Right lobe of liver (tissue), 6 donors: ENCODE measurements around the gene PDCD1. TPM values are rescaled to one million over a fixed set of nuclear protein-coding genes. Genes with fewer than 3 reads are reported as not detected.
A peak's percentile ranks its signal among the peaks of the same experiment; 100 is the strongest.

Source experiments
- ATAC-seq, 4 donors: fragments of 200-7000 bp; cut with Tn5 transposase; one replicate each; pipeline ENCODE4 v1.9.1; 2020; ENCODE audit warnings: mild to moderate bottlenecking in 4 of 4, moderate library complexity in 4 of 4
- DNase-seq, 3 donors: peaks; one replicate each; pipeline ENCODE4 v3.0.0-alpha.2; 2020
- H3K27ac ChIP-seq, 3 donors: fragments of 200-600 bp; one replicate each; pipeline ENCODE4 v1.8.0; 2022
- H3K27me3 ChIP-seq, 2 donors: fragments of 200-600 bp; one replicate each; pipeline ENCODE4 v1.8.0; 2022
- H3K36me3 ChIP-seq, 4 donors: fragments of 200-600 bp; sonication (generic) in 1 of 4; one replicate each; pipeline versions ENCODE4 v1.5.1 to v1.8.0; 2017 to 2022; ENCODE audit warnings: control low read depth in 1 of 4
- H3K4me1 ChIP-seq, 4 donors: fragments of 200-600 bp; sonication (generic) in 1 of 4; one replicate each; pipeline versions ENCODE4 v1.5.1 to v1.8.0; 2017 to 2022; ENCODE audit warnings: control low read depth in 1 of 4
- H3K4me3 ChIP-seq, 3 donors: fragments of 200-600 bp; one replicate each; pipeline ENCODE4 v1.8.0; 2022
- H3K9me3 ChIP-seq, 4 donors: fragments of 200-600 bp; sonication (generic) in 1 of 4; one replicate each; pipeline versions ENCODE4 v1.5.1 to v1.8.0; 2017 to 2022; ENCODE audit warnings: control low read depth in 1 of 4
- POLR2A ChIP-seq: fragments of 450-650 bp; IDR thresholded peaks from one replicate; pipeline ENCODE4 v1.6.1; 2017; ENCODE audit warnings: antibody characterized with exemption, mild to moderate bottlenecking
- WGBS: methylation state at CpG from one replicate; pipeline ENCODE4 v1.1.6; 2018; ENCODE audit warnings: low coverage, low lambda C conversion rate; ENCODE audit not compliant: insufficient coverage; ENCODE audit errors: missing lambda C conversion rate; 5-methylcytosine and 5-hydroxymethylcytosine counted together
- intact Hi-C, 2 donors: fragments of 100-400 bp; cut with DNase I; formaldehyde crosslinking; loops; one replicate each; pipeline versions ENCODE4 v1.11.2 to v1.14.1; 2022
- total RNA-seq, 6 experiments: library from RNA; depleted of rRNA in 2 of 6; stranded (reverse); fragments of >200 nt in 2 of 6; fragmentation: NEBNext Ultra II Directional in 3 of 6; extraction: Animal tissue kit (Norgen Biotek cat#: 25700) in 3 of 6; gene quantifications; one replicate each; pipeline versions ENCODE4 v1.1.0 to v1.2.4, GENCODE V29; 2016 to 2023
- TF ChIP-seq, protein P1 (sequence below), 4 donors: fragments of 200-600 bp in 3 of 4; fragments of 450-650 bp in 1 of 4; IDR thresholded peaks; one replicate each; pipeline versions ENCODE4 v1.5.1 to v1.8.0; 2016 to 2022; ENCODE audit warnings: antibody characterized with exemption in 4 of 4, mild to moderate bottlenecking in 2 of 4
- donor health status: DM: no; HTN: yes; CAD: no.
- donor health status: DM: no; HTN: no; CAD: no.
- donor health status: DM: no; HTN: no; CAD: no.
- donor health status: DM: no; HTN: yes; CAD: no.
- donor health status: DM: no; HTN: yes; CAD: no.

PDCD1 gene
- total RNA-seq, 6 experiments from 2014 or later: 0.19 to 0.61 (median 0.20) TPM; not detected in 3

DNA sequence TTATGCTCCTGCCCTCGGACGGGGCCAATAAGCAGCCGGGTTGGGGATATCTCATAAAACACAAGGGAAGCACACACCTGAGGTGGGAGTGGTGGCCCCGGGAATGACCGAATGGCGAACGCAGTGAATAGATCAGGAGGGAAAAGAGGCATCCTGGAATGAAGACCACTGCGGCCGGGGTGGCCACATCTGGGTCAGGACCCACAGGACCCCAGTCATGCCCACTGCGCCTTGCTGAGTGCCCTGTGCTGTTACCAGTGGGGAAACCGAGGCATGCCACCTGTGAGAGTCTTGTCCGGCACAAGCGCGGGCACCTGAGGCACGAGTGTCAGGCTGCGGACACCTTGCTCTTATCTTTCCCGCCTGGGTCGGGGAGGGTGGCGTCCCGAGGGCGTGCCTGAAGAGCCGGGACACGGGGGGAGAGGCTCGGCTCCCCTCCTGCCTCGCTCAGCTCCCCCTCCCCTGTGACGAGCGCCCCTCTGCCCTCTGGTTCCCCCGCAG is 1.6 kb downstream of the PDCD1 start:
- H3K27me3 ChIP-seq: no peaks in the 10 kb centered on the region
- no peak for TF ChIP-seq POLR2A
- TF ChIP-seq, protein P1, sequence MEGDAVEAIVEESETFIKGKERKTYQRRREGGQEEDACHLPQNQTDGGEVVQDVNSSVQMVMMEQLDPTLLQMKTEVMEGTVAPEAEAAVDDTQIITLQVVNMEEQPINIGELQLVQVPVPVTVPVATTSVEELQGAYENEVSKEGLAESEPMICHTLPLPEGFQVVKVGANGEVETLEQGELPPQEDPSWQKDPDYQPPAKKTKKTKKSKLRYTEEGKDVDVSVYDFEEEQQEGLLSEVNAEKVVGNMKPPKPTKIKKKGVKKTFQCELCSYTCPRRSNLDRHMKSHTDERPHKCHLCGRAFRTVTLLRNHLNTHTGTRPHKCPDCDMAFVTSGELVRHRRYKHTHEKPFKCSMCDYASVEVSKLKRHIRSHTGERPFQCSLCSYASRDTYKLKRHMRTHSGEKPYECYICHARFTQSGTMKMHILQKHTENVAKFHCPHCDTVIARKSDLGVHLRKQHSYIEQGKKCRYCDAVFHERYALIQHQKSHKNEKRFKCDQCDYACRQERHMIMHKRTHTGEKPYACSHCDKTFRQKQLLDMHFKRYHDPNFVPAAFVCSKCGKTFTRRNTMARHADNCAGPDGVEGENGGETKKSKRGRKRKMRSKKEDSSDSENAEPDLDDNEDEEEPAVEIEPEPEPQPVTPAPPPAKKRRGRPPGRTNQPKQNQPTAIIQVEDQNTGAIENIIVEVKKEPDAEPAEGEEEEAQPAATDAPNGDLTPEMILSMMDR (IDR thresholded peaks at IDR 0.05): no peak
- no peak overlapping the region for H3K27ac ChIP-seq
- no peaks in the 10 kb centered on the region for H3K36me3 ChIP-seq
- intact Hi-C loops: no loop called here
- H3K4me3 ChIP-seq: no peak overlapping the region
- 81% methylated on average over 8 of the region's 28 CpGs for WGBS
- H3K9me3 ChIP-seq: no peaks in the 10 kb centered on the region
- ATAC-seq (no peak), DNase-seq (peak in 1 of 3 donors; percentile 46)
- H3K4me1 ChIP-seq: no peaks in the 10 kb centered on the region

DNA sequence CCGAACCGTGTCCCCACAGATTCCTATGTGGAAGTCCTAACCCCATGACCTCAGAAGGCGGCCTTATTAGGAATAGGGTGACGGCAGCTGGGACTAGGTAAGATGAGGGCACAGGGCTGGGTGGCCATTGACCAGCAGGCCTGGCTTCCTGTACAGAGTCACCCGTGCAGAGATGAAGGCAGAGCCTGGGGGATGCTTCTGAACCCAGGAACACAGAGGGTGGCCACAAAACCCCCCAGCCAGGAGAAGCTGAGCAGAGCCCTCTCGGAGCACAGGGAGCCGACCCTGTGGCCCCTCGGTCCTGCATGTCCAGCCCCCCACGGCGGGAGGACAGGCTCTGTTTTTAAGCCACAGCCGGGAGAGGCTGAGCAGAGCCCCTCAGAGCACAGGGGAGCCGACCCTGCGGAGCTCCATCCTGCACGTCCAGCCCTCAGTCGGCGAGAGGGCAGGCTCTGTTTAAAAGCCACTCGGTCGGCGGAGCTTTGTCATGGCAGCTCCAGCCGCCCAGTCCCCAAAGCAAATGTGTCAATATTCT is 2.7 kb downstream of the PDCD1 start:
- Histone ChIP-seq H3K9me3 (no peaks in the 10 kb centered on the region), H3K27me3 (no peaks in the 10 kb centered on the region), H3K4me1 (no peaks in the 10 kb centered on the region), H3K36me3 (no peaks in the 10 kb centered on the region), H3K27ac (no peak overlapping the region), H3K4me3 (no peak overlapping the region)
- DNase-seq: no peak
- TF ChIP-seq, protein P1 (IDR thresholded peaks at IDR 0.05): no peak
- TF ChIP-seq POLR2A: no peak
- WGBS: 84% methylated on average over 8 of the region's 20 CpGs
- intact Hi-C loops: no loop called here
- no peak for ATAC-seq

- Histone ChIP-seq H3K4me3 (no peak overlapping the region), H3K36me3 (no peaks in the 10 kb centered on the region), H3K27me3 (no peaks in the 10 kb centered on the region), H3K27ac (no peak overlapping the region), H3K9me3 (no peaks in the 10 kb centered on the region), H3K4me1 (no peaks in the 10 kb centered on the region)
- WGBS: 90% methylated on average over 8 of the region's 18 CpGs
- intact Hi-C loops: no loop called here
- ATAC-seq: no peak
- TF ChIP-seq, protein P1 (IDR thresholded peaks at IDR 0.05): no peak
- TF ChIP-seq POLR2A: no peak
- DNase-seq: peak in 1 of 3 donors; percentile 51
Observed at GRCh38 chr2:241855245-241855887, 3.3 kb downstream of the PDCD1 start.

DNA sequence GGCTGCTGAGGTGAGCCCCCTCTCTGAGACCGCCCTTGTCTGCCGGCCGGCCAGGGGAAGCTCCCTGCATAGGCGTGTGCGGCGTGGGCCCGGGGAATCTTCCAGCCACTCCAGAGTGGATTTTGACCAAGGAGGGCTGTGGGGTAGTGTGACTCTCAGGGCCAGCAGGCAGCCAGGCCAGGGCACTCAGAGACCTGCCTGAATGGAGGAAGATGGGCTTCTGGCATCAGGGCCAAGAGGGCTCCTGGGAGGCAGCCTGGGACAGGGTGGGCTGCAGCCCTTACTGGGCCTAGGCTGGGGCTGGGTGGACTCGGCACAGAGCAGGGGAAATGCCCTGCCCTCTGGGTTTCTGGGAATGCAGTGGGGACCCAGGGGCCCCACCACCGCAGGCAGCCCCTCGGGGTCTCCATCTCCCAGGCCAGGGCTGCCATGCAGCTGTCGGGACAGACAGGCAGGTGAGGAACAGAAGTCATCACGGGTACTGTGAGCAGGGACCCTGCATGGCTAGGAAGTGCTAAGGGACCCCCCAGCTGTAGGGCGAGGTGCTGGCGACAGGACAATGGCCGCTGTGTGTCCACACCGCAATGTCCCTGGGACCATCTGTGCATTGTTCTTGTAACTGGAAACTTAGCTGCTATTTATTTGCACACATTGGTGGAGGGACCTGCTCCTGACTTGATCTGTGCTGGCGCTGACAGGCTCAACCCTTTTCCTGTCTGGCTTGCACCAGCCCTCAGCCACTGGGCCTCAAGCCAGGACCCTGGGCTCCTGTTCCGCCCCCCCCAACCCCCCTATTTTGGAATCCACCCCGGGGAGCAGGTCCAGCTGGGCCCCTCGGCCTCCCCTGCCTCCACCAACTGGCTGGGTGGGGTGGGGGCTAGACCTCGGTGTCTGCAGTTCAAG is 4.1 kb downstream of the PDCD1 start:
- no peak overlapping the region for H3K27ac ChIP-seq
- intact Hi-C loops: no loop called here
- peak in 2 of 3 donors; percentile 19 to 41 for DNase-seq
- H3K4me1 ChIP-seq: no peaks in the 10 kb centered on the region
- no CpG with 5 or more reads among the region's 21 CpGs for WGBS
- no peak overlapping the region for H3K4me3 ChIP-seq
- H3K27me3 ChIP-seq: no peaks in the 10 kb centered on the region
- H3K9me3 ChIP-seq: no peaks in the 10 kb centered on the region
- no peaks in the 10 kb centered on the region for H3K36me3 ChIP-seq
- no peak for TF ChIP-seq POLR2A
- TF ChIP-seq, protein P1 (IDR thresholded peaks at IDR 0.05): no peak
- ATAC-seq: no peak
